Measurements from ENCODE around the gene LAMTOR5.

The LAMTOR5 gene

GRCh38 chr1:110387048-110387754, 20.3 kb downstream of the LAMTOR5 start:
- no peak for DNase-seq (ENCODE audit: low read depth)

GRCh38 chr1:110385369-110385768, 22.1 kb downstream of the LAMTOR5 start:
- no peak for DNase-seq (ENCODE audit: low read depth)

- DNase-seq (ENCODE audit: low read depth), result no peak
Measured at GRCh38 chr1:110384581-110385321, 22.7 kb downstream of the LAMTOR5 start.

GRCh38 chr1:110383251-110383990, 24.1 kb downstream of the LAMTOR5 start:
- DNase-seq (ENCODE audit: low read depth), result no peak

GRCh38 chr1:110380672-110381283, 26.7 kb downstream of the LAMTOR5 start:
- peak; percentile 87 for DNase-seq (ENCODE audit: low read depth)

- DNase-seq (ENCODE audit: low read depth), result peak; percentile 16
Measured at GRCh38 chr1:110375490-110375889, 32.0 kb downstream of the LAMTOR5 start.

GRCh38 chr1:110370827-110371226, 36.7 kb downstream of the LAMTOR5 start:
- no peak for DNase-seq (ENCODE audit: low read depth)

- no peak for DNase-seq (ENCODE audit: low read depth)
Measured at GRCh38 chr1:110364221-110364620, 43.3 kb downstream of the LAMTOR5 start.

- DNase-seq (ENCODE audit: low read depth), result no peak
Measured at GRCh38 chr1:110361856-110362255, 45.6 kb downstream of the LAMTOR5 start.

- no peak for DNase-seq (ENCODE audit: low read depth)
Measured at GRCh38 chr1:110360431-110360830, 47.1 kb downstream of the LAMTOR5 start.

GRCh38 chr1:110356379-110356778, 51.1 kb downstream of the LAMTOR5 start:
- DNase-seq (ENCODE audit: low read depth), result no peak

- DNase-seq (ENCODE audit: low read depth), result no peak
Measured at GRCh38 chr1:110355321-110355720, 52.2 kb downstream of the LAMTOR5 start.
